B cell (primary cell): ENCODE results near the gene NRG2. TPM values are rescaled to one million over a fixed set of nuclear protein-coding genes. Genes with fewer than 3 reads are reported as not detected.

Experiments used
- ATAC-seq: fragments of 200-7000 bp; cut with Tn5 transposase; one replicate; pipeline ENCODE4 v1.10.0; 2021; ENCODE audit warnings: low read depth, mild to moderate bottlenecking, moderate number of reproducible peaks, moderate library complexity
- CTCF ChIA-PET: fragments of 350-600 bp; sonication (Branson Sonifier 250); formaldehyde crosslinking; loops from one replicate; lab custom pipeline; 2021; ENCODE audit warnings: antibody characterized with exemption, inconsistent platforms; lab: Charles Lee
- POLR2A ChIA-PET: fragments of 350-600 bp; sonication (Branson Sonifier 250); formaldehyde crosslinking; loops from one replicate; lab custom pipeline; 2021; ENCODE audit warnings: antibody characterized with exemption; lab: Charles Lee
- DNase-seq: peaks from one replicate; pipeline ENCODE4 v3.0.0; 2013
- H2AFZ ChIP-seq: 2 replicates; pipeline ENCODE4 v1.6.1; 2012; ENCODE audit warnings: mild to moderate bottlenecking, low read depth, low read length; ENCODE audit not compliant: insufficient read depth, poor library complexity, severe bottlenecking
- H3K27ac ChIP-seq, 2 donors: 1 replicate in 1 of 2; 2 replicates in 1 of 2; pipeline ENCODE4 v1.5.1; 2012 to 2013; ENCODE audit warnings: low read length in 2 of 2, mild to moderate bottlenecking in 2 of 2, moderate library complexity in 1 of 2
- H3K27me3 ChIP-seq, 4 experiments: fragments of 200-600 bp in 1 of 4; sonication (generic) in 1 of 4; replicated peaks in 1 of 4; 1 replicate in 2 of 4; 2 replicates in 2 of 4; pipeline versions ENCODE4 v1.6.1 to v1.7.0; 2013 to 2016; ENCODE audit warnings: low read length in 3 of 4, mild to moderate bottlenecking in 2 of 4, mixed read lengths in 1 of 4, moderate library complexity in 1 of 4; ENCODE audit not compliant: insufficient read depth in 4 of 4, control insufficient read depth in 3 of 4; ENCODE audit errors: control extremely low read depth in 1 of 4
- H3K36me3 ChIP-seq, 2 experiments: replicated peaks in 1 of 2; 1 replicate in 1 of 2; 2 replicates in 1 of 2; pipeline versions ENCODE4 v1.6.1 to v1.7.1; 2013; ENCODE audit warnings: low read length in 1 of 2; ENCODE audit not compliant: insufficient read depth in 2 of 2, control insufficient read depth in 1 of 2; ENCODE audit errors: control extremely low read depth in 1 of 2, extremely low read depth in 1 of 2
- H3K4me1 ChIP-seq, 2 donors: fragments of 200-600 bp in 1 of 2; sonication (generic) in 1 of 2; 1 replicate in 1 of 2; 2 replicates in 1 of 2; pipeline versions ENCODE4 v1.5.1 to v1.6.1; 2013 to 2017; ENCODE audit warnings: low read length in 2 of 2; ENCODE audit not compliant: control insufficient read depth in 2 of 2, insufficient read depth in 2 of 2
- H3K4me2 ChIP-seq: replicated peaks from 2 replicates; pipeline ENCODE3; 2012; ENCODE audit warnings: mild to moderate bottlenecking, low read depth, low read length; ENCODE audit not compliant: poor library complexity, severe bottlenecking
- H3K4me3 ChIP-seq, 5 experiments: fragments of 200-600 bp in 1 of 5; sonication (generic) in 1 of 5; 1 replicate in 3 of 5; 2 replicates in 2 of 5; pipeline versions ENCODE4 v1.5.1 to v1.7.0; 2011 to 2016; ENCODE audit warnings: low read length in 4 of 5, mild to moderate bottlenecking in 4 of 5, low read depth in 2 of 5, control low read depth in 1 of 5, moderate library complexity in 1 of 5; ENCODE audit not compliant: insufficient read depth in 1 of 5; ENCODE audit errors: control extremely low read depth in 1 of 5, extremely low read depth in 1 of 5
- H3K79me2 ChIP-seq: fragments of 200-600 bp; sonication (generic); one replicate; pipeline ENCODE4 v1.6.0; 2016; ENCODE audit warnings: low read length; ENCODE audit not compliant: control insufficient read depth, insufficient read depth
- H3K9ac ChIP-seq: fragments of 200-600 bp; sonication (generic); 2 replicates; pipeline ENCODE4 v1.6.1; 2017; ENCODE audit warnings: mild to moderate bottlenecking, low read length, moderate library complexity
- H3K9me3 ChIP-seq, 3 donors: one replicate each; pipeline versions ENCODE4 v1.6.1 to v1.7.1; 2013; ENCODE audit warnings: low read length in 2 of 3; ENCODE audit not compliant: control insufficient read depth in 2 of 3, insufficient read depth in 1 of 3; ENCODE audit errors: control extremely low read depth in 1 of 3
- H4K20me1 ChIP-seq: 2 replicates; pipeline ENCODE4 v1.6.0; 2012; ENCODE audit warnings: mild to moderate bottlenecking, low read length; ENCODE audit not compliant: insufficient read depth, control insufficient read depth, poor library complexity, severe bottlenecking
- H3K27ac Mint-ChIP-seq: one replicate; pipeline ENCODE4 v1.8.0; 2021; ENCODE audit warnings: mixed read lengths
- H3K27me3 Mint-ChIP-seq: one replicate; pipeline ENCODE4 v1.8.0; 2021; ENCODE audit warnings: mixed read lengths
- H3K4me1 Mint-ChIP-seq: one replicate; pipeline ENCODE4 v1.8.0; 2021; ENCODE audit warnings: mixed read lengths
- H3K4me3 Mint-ChIP-seq: one replicate; pipeline ENCODE4 v1.8.0; 2021; ENCODE audit warnings: mixed read lengths
- H3K9me3 Mint-ChIP-seq: one replicate; pipeline ENCODE4 v1.8.0; 2022; ENCODE audit warnings: mixed read lengths; ENCODE audit not compliant: insufficient read depth
- EZH2 ChIP-seq: IDR thresholded peaks from 2 replicates; pipeline ENCODE4 v1.6.1; 2012; ENCODE audit warnings: borderline replicate concordance, low read depth, mild to moderate bottlenecking, moderate library complexity, low read length; ENCODE audit not compliant: insufficient read depth, poor library complexity, severe bottlenecking
- WGBS: methylation state at CpG from one replicate; pipeline ENCODE4 v1.1.5; 2013; ENCODE audit warnings: missing lambda C conversion rate; ENCODE audit not compliant: insufficient coverage; 5-methylcytosine and 5-hydroxymethylcytosine counted together
- intact Hi-C: fragments of 100-400 bp; cut with micrococcal nuclease; formaldehyde crosslinking; loops from one replicate; pipeline ENCODE4 v1.10.0; 2022
- polyA plus RNA-seq: library from polyadenylated mRNA; depleted of rRNA; stranded (reverse); fragments of >200 nt; gene quantifications from 2 replicates; pipeline ENCODE4 v1.2.3, GENCODE V29; 2012
- total RNA-seq, 2 donors: library from RNA; stranded (reverse); fragments of 120-200 nt in 1 of 2; gene quantifications; 1 replicate in 1 of 2; 2 replicates in 1 of 2; pipeline versions ENCODE4 v1.2.3 to v1.2.4, GENCODE V29; 2013 to 2022
- TF ChIP-seq, protein P1 (sequence below): fragments of 200-600 bp; IDR thresholded peaks from one replicate; pipeline ENCODE4 v1.8.0; 2022; ENCODE audit warnings: antibody characterized with exemption, mild to moderate bottlenecking

Gene NRG2
- total and polyA plus RNA-seq, 2 donors (not counting 1 experiment from before 2014, with no cell fraction given): 0.13 to 0.15 TPM

DNA sequence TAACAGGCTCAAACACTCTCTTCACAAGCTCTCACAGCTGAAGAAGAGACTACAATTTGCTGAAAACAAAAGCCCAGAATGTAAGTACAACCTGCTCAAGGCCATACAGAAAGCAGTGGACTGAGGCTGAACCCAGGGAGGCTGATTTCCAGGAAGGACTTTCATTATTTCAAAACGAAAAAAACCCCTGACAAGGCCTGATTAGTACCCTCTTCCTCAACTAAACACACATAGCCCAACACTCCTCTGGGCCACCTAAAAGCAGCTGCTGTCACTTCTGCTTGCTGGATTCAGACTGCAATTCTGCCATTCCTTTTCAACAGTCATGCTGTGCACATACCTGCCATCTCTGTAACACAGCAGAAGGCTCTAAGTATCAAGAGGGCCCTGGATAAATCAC is 18.2 kb downstream of the NRG2 start:
- Mint-ChIP-seq H3K27me3 (peaks cover 42% of the 10 kb centered on the region), H3K9me3 (no peaks in the 10 kb centered on the region), H3K4me1 (no peaks in the 10 kb centered on the region), H3K4me3 (no peak overlapping the region), H3K27ac (no peak overlapping the region)
- no peak for TF ChIP-seq EZH2
- TF ChIP-seq, protein P1, sequence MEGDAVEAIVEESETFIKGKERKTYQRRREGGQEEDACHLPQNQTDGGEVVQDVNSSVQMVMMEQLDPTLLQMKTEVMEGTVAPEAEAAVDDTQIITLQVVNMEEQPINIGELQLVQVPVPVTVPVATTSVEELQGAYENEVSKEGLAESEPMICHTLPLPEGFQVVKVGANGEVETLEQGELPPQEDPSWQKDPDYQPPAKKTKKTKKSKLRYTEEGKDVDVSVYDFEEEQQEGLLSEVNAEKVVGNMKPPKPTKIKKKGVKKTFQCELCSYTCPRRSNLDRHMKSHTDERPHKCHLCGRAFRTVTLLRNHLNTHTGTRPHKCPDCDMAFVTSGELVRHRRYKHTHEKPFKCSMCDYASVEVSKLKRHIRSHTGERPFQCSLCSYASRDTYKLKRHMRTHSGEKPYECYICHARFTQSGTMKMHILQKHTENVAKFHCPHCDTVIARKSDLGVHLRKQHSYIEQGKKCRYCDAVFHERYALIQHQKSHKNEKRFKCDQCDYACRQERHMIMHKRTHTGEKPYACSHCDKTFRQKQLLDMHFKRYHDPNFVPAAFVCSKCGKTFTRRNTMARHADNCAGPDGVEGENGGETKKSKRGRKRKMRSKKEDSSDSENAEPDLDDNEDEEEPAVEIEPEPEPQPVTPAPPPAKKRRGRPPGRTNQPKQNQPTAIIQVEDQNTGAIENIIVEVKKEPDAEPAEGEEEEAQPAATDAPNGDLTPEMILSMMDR: no peak
- Histone ChIP-seq H3K27me3 (peaks cover 0 to 29% (median 12%) of the 10 kb centered on the region in 4 experiments), H3K9ac (no peak overlapping the region), H3K4me1 (no peaks in the 10 kb centered on the region), H3K79me2 (no peaks in the 10 kb centered on the region), H3K27ac (no peak overlapping the region), H3K36me3 (no peaks in the 10 kb centered on the region), H3K4me2 (no peak overlapping the region), H4K20me1 (no peaks in the 10 kb centered on the region), H2AFZ (no peak overlapping the region), H3K4me3 (no peak overlapping the region), H3K9me3 (no peaks in the 10 kb centered on the region)
- ChIA-PET CTCF (no interaction called here), POLR2A (no interaction called here)
- intact Hi-C loops: no loop called here
- DNase-seq: no peak
- no peak for ATAC-seq
- 40% methylated on average over 1 of the region's 1 CpG for WGBS

DNA sequence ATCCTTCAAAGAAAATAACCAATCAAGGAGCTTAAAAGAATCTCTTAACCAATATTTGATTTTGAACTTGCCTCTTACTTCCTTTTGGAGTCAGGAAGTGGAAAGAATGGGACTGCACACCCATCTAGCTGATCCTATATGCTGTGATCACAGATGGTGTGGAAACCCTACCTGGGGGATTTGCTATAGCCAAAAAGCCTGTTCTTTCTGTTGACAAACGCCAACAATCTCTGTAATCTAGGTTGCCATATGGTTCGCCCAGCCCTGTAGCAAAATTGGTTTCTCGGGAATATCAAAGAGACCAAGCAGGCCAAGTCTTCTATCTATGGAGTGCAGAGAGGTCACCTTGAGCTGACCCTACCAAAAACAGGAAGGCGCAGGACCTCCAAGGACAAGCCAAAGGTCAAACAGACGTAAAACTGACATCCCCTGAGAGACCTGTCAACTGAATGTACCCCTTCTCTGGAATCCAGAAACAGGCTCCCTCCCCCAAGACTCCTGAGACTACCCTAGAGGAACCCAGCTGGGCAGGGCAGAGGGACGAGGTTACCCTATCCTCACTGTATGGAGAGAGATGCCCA is 19.4 kb downstream of the NRG2 start:
- H4K20me1 ChIP-seq: no peaks in the 10 kb centered on the region
- POLR2A ChIA-PET: no interaction called here
- H3K4me3 ChIP-seq: no peak overlapping the region
- H3K4me2 ChIP-seq: no peak overlapping the region
- no peaks in the 10 kb centered on the region for H3K4me1 ChIP-seq
- no peaks in the 10 kb centered on the region for H3K9me3 ChIP-seq
- no peaks in the 10 kb centered on the region for H3K36me3 ChIP-seq
- H3K9me3 Mint-ChIP-seq: no peaks in the 10 kb centered on the region
- ATAC-seq: no peak
- H3K27me3 Mint-ChIP-seq: peaks cover 33% of the 10 kb centered on the region
- H3K27ac Mint-ChIP-seq: no peak overlapping the region
- peaks cover 0 to 34% (median 12%) of the 10 kb centered on the region in 4 experiments for H3K27me3 ChIP-seq
- TF ChIP-seq EZH2: no peak
- TF ChIP-seq, protein P1: no peak
- no peak overlapping the region for H3K27ac ChIP-seq
- intact Hi-C loops: no loop called here
- H2AFZ ChIP-seq: no peak overlapping the region
- WGBS: 96% methylated on average over 5 of the region's 6 CpGs
- H3K4me3 Mint-ChIP-seq: no peak overlapping the region
- H3K4me1 Mint-ChIP-seq: no peaks in the 10 kb centered on the region
- DNase-seq: no peak
- H3K79me2 ChIP-seq: no peaks in the 10 kb centered on the region
- no peak overlapping the region for H3K9ac ChIP-seq
- CTCF ChIA-PET: no interaction called here
